ENCODE measurements around the gene PIF1. TPM values are rescaled to one million over a fixed set of nuclear protein-coding genes. Genes with fewer than 3 reads are reported as not detected.

Gene PIF1
- polyA plus RNA-seq, 1 donor (not counting 4 experiments of a cell fraction or from before 2014, with no cell fraction given), result 7.6 TPM

DNA sequence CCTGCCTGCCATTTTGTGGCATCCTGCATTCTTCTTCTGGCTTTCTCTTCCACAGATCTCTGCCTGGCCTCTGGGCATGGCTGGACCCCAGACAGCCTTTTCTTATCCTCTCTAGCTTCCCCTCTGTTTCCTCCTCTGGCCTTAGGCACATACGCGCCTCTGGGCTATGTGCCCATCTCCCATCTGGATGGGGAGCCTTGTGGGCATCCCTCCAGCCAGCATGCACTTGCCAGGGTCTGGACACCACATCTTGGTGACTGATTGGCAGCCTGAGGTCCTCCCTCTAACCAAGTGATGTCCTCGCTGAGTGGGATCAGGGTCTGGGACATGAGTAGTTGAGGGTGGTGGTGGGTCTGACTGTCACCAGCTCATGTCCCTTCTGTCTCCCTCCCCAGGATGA lies 29.1 kb upstream of the PIF1 start:
- no peaks in the 10 kb centered on the region for H3K9me3 ChIP-seq (ENCODE audit: control insufficient read depth, low read depth, low read length)
- H3K27me3 ChIP-seq (ENCODE audit: control insufficient read depth, extremely low read depth, insufficient read depth, low read length), result no peaks in the 10 kb centered on the region
- no peak for TF ChIP-seq EZH2 (IDR thresholded peaks at IDR 0.05; ENCODE audit: low read length)
- TF ChIP-seq, protein P1, sequence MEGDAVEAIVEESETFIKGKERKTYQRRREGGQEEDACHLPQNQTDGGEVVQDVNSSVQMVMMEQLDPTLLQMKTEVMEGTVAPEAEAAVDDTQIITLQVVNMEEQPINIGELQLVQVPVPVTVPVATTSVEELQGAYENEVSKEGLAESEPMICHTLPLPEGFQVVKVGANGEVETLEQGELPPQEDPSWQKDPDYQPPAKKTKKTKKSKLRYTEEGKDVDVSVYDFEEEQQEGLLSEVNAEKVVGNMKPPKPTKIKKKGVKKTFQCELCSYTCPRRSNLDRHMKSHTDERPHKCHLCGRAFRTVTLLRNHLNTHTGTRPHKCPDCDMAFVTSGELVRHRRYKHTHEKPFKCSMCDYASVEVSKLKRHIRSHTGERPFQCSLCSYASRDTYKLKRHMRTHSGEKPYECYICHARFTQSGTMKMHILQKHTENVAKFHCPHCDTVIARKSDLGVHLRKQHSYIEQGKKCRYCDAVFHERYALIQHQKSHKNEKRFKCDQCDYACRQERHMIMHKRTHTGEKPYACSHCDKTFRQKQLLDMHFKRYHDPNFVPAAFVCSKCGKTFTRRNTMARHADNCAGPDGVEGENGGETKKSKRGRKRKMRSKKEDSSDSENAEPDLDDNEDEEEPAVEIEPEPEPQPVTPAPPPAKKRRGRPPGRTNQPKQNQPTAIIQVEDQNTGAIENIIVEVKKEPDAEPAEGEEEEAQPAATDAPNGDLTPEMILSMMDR (optimal IDR thresholded peaks at IDR 0.05 in 1 of 3, IDR thresholded peaks at IDR 0.05 in 1 of 3, conservative IDR thresholded peaks at IDR 0.05 in 1 of 3; ENCODE audit: extremely low read depth in 1 of 3, insufficient read depth in 2 of 3, low read length in 3 of 3), result no peak
- H3K4me1 ChIP-seq (ENCODE audit: control insufficient read depth, extremely low read depth, insufficient read depth, low read length), result peaks cover 62% of the 10 kb centered on the region
- dilution Hi-C loops (cut with MboI; ENCODE audit: extremely low pct_ligation_motif_present, low sequenced_read_pairs), result no loop called here
- peaks cover 53% of the 10 kb centered on the region for H3K79me2 ChIP-seq (ENCODE audit: control insufficient read depth, insufficient read depth, low read length)
- no peak for DNase-seq (ENCODE audit: low read depth, low spot score)
- no peaks in the 10 kb centered on the region for H4K20me1 ChIP-seq (ENCODE audit: control insufficient read depth, extremely low read depth, insufficient read depth, low read length)
- no peak overlapping the region for H3K27ac ChIP-seq (ENCODE audit: control insufficient read depth, insufficient read depth, low read length)
- H3K9ac ChIP-seq (ENCODE audit: control insufficient read depth, extremely low read depth, insufficient read depth, low read length), result no peak overlapping the region
- H3K4me3 ChIP-seq (ENCODE audit: control insufficient read depth in 2 of 3, extremely low read depth in 1 of 3, insufficient read depth in 2 of 3, low read depth in 1 of 3, low read length in 3 of 3), result no peak overlapping the region
- H3K4me2 ChIP-seq (ENCODE audit: control insufficient read depth, extremely low read depth, insufficient read depth, low read depth, low read length), result no peak overlapping the region
- no peak overlapping the region for H2AFZ ChIP-seq (ENCODE audit: control insufficient read depth, low read length)
- peaks cover 10% of the 10 kb centered on the region for H3K9me1 ChIP-seq (ENCODE audit: control insufficient read depth, extremely low read depth, insufficient read depth, low read length)
- peaks cover 10 to 35% of the 10 kb centered on the region in 2 experiments for H3K36me3 ChIP-seq (ENCODE audit: control insufficient read depth in 2 of 2, extremely low read depth in 1 of 2, insufficient read depth in 2 of 2, low read length in 2 of 2)
- no peak for FAIRE-seq

DNA sequence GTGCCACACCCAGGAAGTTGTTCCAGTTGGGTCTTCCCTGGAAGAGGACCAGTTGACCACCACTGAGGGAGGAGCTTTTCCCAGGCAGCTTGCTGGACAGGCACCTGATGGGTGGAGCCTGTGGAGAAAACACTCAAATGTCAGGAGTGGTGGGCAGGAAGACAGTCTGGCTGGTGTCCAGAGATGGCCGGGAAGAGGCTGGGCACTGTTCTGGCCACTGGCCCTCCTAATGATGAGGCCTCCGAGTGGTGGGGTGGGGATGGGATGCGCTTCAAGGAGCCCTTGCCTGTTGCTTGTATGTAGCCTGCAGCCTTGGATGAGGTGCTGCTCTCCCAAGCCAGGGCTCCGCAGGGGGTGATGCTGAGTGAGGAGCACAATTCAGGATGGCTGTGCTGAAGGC lies 28.6 kb upstream of the PIF1 start:
- no peak overlapping the region for H3K9ac ChIP-seq (ENCODE audit: control insufficient read depth, extremely low read depth, insufficient read depth, low read length)
- peaks cover 50% of the 10 kb centered on the region for H3K79me2 ChIP-seq (ENCODE audit: control insufficient read depth, insufficient read depth, low read length)
- DNase-seq (ENCODE audit: low read depth, low spot score) (no peak), FAIRE-seq (no peak)
- no peak overlapping the region for H3K4me2 ChIP-seq (ENCODE audit: control insufficient read depth, extremely low read depth, insufficient read depth, low read depth, low read length)
- H3K4me1 ChIP-seq (ENCODE audit: control insufficient read depth, extremely low read depth, insufficient read depth, low read length), result peaks cover 62% of the 10 kb centered on the region
- no peaks in the 10 kb centered on the region for H3K9me3 ChIP-seq (ENCODE audit: control insufficient read depth, low read depth, low read length)
- peaks cover 10% of the 10 kb centered on the region for H3K9me1 ChIP-seq (ENCODE audit: control insufficient read depth, extremely low read depth, insufficient read depth, low read length)
- peaks cover 10 to 35% of the 10 kb centered on the region in 2 experiments for H3K36me3 ChIP-seq (ENCODE audit: control insufficient read depth in 2 of 2, extremely low read depth in 1 of 2, insufficient read depth in 2 of 2, low read length in 2 of 2)
- no peak overlapping the region for H2AFZ ChIP-seq (ENCODE audit: control insufficient read depth, low read length)
- no peaks in the 10 kb centered on the region for H3K27me3 ChIP-seq (ENCODE audit: control insufficient read depth, extremely low read depth, insufficient read depth, low read length)
- TF ChIP-seq, protein P1 (optimal IDR thresholded peaks at IDR 0.05 in 1 of 3, IDR thresholded peaks at IDR 0.05 in 1 of 3, conservative IDR thresholded peaks at IDR 0.05 in 1 of 3; ENCODE audit: extremely low read depth in 1 of 3, insufficient read depth in 2 of 3, low read length in 3 of 3), result no peak
- TF ChIP-seq EZH2 (IDR thresholded peaks at IDR 0.05; ENCODE audit: low read length), result no peak
- dilution Hi-C loops (cut with MboI; ENCODE audit: extremely low pct_ligation_motif_present, low sequenced_read_pairs), result no loop called here
- H3K27ac ChIP-seq (ENCODE audit: control insufficient read depth, insufficient read depth, low read length), result no peak overlapping the region
- H4K20me1 ChIP-seq (ENCODE audit: control insufficient read depth, extremely low read depth, insufficient read depth, low read length), result no peaks in the 10 kb centered on the region
- H3K4me3 ChIP-seq (ENCODE audit: control insufficient read depth in 2 of 3, extremely low read depth in 1 of 3, insufficient read depth in 2 of 3, low read depth in 1 of 3, low read length in 3 of 3), result no peak overlapping the region
